Fibroblast of skin of right biceps (primary cell): ENCODE data around the gene HIP1.

ENCODE experiments used
- DNase-seq: peaks from one replicate; pipeline ENCODE4 v3.0.0-alpha.2; 2013

HIP1 gene

GRCh38 chr7:75667938-75668337 is 70.8 kb downstream of the HIP1 start:
- no peak for DNase-seq

GRCh38 chr7:75663302-75663907 is 75.3 kb downstream of the HIP1 start:
- no peak for DNase-seq

- DNase-seq = no peak
These were observed 76.0 kb downstream of the HIP1 start for GRCh38 chr7:75662579-75663301.

DNA sequence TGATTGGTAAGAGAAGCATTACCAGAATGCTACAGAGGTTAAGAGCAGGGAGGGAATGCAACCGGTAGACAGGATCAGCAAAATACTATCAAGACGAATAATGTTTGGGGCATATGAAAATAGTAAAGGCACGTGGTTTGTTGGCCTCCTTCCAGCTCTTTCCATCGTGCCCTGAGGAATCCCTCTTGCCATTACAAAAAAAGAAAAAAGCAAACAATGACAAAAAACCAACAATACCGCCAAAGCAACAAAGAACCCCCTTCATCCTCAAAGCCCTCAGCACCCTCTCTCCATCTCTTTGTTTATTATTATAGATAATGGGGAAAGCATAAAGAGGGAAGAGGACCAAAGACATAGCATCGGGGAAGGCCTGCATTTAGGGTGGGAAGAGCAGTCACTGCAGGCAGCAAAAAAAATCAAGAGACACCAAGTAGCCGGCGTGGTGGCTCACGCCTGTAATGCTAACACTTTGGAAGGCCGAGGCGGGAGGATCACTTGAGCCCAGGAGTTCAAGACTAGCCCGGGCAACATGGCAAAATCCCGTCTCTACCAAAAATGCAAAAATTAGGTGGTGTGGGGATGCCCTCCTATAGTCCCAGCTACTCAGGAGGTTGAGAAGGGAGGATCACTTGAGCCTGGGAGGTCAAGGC is 78.0 kb downstream of the HIP1 start:
- DNase-seq = no peak

GRCh38 chr7:75658802-75659201 is 79.9 kb downstream of the HIP1 start:
- DNase-seq = no peak

GRCh38 chr7:75658369-75658768 is 80.4 kb downstream of the HIP1 start:
- DNase-seq = no peak

DNA sequence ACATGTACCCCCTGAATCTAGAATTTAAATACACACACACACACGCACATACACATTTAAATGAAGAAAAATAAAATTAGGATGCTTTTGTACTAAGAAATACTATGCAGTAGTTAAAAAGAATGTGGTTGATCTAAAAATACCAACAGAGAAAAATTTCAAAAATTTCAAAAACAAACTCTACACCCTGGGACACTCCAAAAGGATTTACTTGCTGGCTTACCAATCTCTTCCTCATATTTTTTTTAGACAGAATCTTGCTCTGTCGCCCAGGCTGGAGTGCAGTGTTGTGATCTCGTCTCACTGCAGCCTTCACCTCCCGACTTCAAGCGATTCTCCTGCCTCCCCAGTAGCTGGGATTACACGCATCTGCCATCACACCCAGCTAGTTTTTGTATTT is 80.9 kb downstream of the HIP1 start:
- DNase-seq = no peak

DNA sequence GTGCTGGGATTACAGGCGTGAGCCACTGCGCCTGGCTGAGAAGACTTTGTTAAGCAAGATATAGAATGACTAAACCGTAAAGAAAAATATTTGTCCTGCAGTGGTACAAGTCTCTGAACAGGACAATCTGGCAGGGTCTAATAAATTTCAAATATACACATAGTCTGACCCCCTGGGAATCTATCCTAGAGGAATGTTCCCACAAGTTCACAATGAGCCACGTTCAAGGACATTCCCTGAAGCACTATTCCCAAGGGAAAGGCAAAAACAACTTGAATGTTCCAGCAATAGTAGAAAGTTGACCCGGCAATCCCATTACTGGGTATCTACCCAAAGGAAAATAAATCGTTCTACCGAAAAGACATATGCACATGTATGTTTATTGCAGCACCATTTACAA is 82.0 kb downstream of the HIP1 start:
- DNase-seq = no peak

DNA sequence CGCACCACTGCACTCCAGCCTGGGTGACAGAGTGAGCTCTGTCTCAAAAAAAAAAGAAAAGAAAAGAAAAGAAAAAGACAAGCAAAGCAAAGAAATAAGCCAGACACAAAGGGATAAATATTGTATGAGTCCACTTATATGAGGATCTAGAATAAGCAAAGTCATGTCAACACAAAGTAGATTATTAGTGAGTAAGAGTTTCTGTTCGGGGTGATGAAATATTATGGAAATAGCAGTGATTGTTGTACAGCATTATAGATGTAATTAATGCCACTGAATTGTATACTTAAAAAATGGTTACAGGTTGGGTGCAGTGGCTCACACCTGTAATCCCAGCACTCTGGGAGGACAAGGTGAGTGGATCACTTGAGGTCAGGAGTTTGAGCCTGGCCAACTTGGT is 83.2 kb downstream of the HIP1 start:
- DNase-seq = no peak

- DNase-seq = no peak
These were observed 83.9 kb downstream of the HIP1 start for GRCh38 chr7:75654855-75655254.

- no peak for DNase-seq
These were observed 85.1 kb downstream of the HIP1 start for GRCh38 chr7:75653651-75654050.

GRCh38 chr7:75652788-75653187 is 86.0 kb downstream of the HIP1 start:
- DNase-seq = no peak

DNA sequence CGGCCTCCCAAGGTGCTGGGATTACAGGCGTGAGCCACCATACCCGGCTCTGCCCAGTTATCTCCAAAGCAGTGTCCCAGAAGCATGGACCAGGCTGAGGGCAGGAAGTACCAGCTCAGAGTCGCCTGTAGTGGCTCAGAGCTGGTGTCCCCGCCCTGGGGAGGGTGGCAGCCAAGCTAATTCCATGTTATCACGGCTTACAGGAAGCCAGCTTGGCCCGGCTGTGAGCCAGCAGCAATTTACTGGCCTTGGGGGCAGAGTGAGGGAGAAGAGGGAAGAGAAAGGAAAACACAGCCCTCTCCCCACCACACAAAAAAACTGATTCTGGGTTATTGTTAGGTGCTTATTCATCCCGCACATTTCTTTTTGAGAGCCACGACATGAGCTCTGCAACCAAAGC is 88.1 kb downstream of the HIP1 start:
- DNase-seq = no peak

- no peak for DNase-seq
These were observed 88.7 kb downstream of the HIP1 start for GRCh38 chr7:75650062-75650461.

DNA sequence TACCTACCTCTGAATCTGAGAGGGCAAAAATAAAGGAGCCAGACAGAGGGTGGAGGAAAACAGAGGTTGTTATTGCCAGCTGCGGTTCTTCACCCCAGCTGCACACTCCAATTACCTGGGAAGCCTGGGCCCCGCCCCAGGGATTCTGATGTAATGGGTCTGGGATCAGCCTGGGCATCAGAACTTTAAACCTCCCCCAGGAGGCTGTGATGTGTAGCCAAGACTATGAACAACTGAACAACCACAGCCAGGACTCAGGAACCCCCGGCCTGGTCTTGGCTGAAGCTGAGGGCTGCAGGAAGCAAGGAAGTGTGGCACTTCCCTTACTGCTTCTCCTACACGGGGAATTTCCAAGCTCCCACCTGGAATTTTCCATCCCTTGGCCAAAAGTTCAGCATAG is 89.3 kb downstream of the HIP1 start:
- DNase-seq = no peak

GRCh38 chr7:75647709-75648438 is 90.9 kb downstream of the HIP1 start:
- DNase-seq = no peak

DNA sequence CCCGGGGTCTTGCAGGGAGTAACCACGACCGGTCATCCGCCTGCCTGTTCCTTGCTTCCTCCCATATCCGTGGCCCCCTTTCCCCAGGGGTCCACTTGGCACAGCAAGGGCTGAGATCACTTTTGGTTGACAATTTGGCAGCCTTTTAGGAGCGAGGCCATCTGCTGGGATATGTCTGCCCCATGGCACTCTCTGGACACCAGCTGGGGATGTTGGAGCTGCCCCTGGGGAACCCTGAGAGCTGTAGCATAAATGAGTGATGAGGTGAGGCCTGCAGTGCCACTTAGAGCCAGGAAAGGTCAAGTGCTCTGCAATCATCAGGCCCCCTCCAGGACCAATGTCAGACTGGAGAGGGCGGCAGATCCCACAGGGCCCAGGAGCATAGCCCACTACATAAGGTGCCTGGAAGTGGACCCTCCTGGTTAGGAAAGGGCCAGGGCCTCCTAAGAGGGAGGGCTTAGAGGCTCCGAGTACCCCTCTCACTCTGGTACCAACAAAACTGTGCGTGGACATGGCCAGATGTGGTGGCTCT is 92.1 kb downstream of the HIP1 start:
- no peak for DNase-seq

DNA sequence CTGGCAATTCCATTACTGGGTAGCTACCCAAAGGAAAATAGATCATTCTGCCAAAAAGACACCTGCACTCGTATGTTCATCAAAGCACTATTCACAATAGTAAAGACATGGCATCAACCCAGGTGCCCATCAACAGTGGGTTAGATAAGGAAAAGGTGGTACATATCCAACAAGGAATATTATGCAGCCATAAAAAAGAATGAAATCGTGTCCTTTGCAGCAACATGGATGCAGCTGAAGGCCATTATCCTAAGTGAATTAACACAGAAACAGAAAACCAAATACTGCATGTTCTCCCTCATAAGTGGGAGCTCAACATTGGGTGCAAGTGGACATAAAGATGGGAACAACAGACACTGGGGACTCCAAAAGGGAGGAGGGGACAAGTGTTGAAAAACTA is 93.2 kb downstream of the HIP1 start:
- no peak for DNase-seq

GRCh38 chr7:75644589-75644988 is 94.2 kb downstream of the HIP1 start:
- no peak for DNase-seq

GRCh38 chr7:75642810-75643486 is 95.8 kb downstream of the HIP1 start:
- DNase-seq = peak; percentile 57

DNA sequence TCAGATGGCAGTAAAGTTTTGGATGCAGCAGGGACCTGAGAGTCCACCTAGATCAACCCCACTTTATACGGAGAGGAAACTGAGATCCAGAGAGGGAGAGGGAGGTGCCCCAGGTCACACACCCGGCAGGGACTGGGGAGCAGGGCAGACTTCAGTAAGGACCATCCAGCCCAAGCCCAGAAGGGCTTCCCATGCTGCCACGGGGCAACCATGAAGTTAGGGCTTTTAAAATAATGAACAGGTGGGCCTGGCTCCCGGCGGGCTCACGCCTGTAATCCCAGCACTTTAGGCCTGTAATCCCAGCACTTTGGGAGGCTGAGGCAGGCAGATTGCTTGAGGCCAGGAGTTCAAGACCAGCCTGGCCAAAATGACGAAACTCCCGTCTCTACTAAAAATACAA is 98.5 kb downstream of the HIP1 start:
- no peak for DNase-seq

DNA sequence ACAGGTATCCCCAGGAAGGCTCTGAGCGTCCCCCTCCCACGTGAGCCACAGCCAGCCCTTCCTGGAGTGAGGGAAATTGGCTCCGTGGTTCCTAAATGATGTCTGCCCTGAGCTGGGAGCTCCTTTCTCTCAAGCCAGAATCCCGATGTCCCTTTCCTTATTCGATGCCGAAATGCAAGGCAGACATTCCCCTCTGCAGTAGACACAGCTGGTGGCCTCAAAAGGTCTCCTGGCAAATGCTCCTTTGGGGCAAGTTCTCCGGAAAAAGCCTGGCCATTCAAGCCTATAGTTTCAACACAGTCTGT is 98.9 kb downstream of the HIP1 start:
- no peak for DNase-seq
